ENCODE data around the gene MRM2.

MRM2 gene

GRCh38 chr7:2191016-2191415, 51.0 kb downstream of the MRM2 start:
- TF ChIP-seq CTCF (IDR thresholded peaks at IDR 0.05; ENCODE audit: insufficient read depth, low read depth, low read length, missing control alignments), result no peak
- H3K4me3 ChIP-seq (ENCODE audit: low read length), result no peak overlapping the region
- DNase-seq (ENCODE audit: low read depth), result no peak

- peak; percentile 31 for DNase-seq (ENCODE audit: low read depth)
- no peak overlapping the region for H3K4me3 ChIP-seq (ENCODE audit: low read length)
- no peak for TF ChIP-seq CTCF (IDR thresholded peaks at IDR 0.05; ENCODE audit: insufficient read depth, low read depth, low read length, missing control alignments)
These were observed 51.5 kb downstream of the MRM2 start for GRCh38 chr7:2190531-2190930.

GRCh38 chr7:2186166-2186565, 55.8 kb downstream of the MRM2 start:
- no peak for TF ChIP-seq CTCF (IDR thresholded peaks at IDR 0.05; ENCODE audit: insufficient read depth, low read depth, low read length, missing control alignments)
- H3K4me3 ChIP-seq (ENCODE audit: low read length), result no peak overlapping the region
- DNase-seq (ENCODE audit: low read depth), result no peak

GRCh38 chr7:2185715-2186114, 56.3 kb downstream of the MRM2 start:
- H3K4me3 ChIP-seq (ENCODE audit: low read length), result no peak overlapping the region
- TF ChIP-seq CTCF (IDR thresholded peaks at IDR 0.05; ENCODE audit: insufficient read depth, low read depth, low read length, missing control alignments), result no peak

More at GRCh38 chr7:2185715-2186114, 56.3 kb downstream of the MRM2 start:
- DNase-seq (ENCODE audit: low read depth), result no peak
